ENCODE results near the gene ATR. TPM values are rescaled to one million over a fixed set of nuclear protein-coding genes. Genes with fewer than 3 reads are reported as not detected.
"Not testable (repeated sequence)": the region's sequence is repeated elsewhere in the genome, so short reads cannot be mapped to it uniquely, and the experiment has no call there.

Gene ATR
- total RNA-seq, 2 donors from 2014 or later = 18.2 to 18.8 TPM

DNA sequence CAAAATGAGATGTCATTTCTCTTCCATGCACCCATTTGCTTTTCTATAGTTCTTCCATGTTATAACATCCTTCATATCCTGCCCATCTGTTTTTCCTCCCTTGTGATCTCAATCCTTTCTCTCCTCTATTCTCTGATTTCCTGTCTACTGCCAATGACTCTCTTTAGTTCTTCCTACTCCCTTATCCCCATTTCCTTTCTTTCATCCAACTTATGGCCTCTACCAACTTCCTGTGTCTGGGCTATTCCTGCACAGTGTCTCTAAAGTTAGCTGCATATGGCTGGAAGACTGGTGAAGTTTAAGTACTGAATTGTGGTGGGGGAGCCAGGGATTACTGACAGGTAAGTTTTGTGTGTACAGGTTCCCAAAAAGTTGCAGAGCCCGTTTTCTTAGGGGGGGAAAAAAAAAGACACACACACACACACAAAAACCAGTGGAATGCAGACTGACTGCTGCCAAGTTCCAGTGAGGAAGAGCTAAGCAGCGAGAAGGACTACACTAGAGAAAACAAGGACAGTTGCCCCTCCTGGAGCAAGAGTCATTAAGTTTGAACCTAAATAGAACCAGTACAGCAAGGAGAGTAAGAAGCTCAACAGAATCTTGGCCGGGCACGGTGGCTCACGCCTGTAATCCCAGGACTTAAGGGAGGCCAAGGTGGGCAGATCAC lies 159.5 kb downstream of the ATR start:
- 88 to 89% methylated on average over 5 of the region's 5 CpGs for WGBS, 2 donors

GRCh38 chr3:142417302-142417701 lies 161.2 kb downstream of the ATR start:
- Histone ChIP-seq H3K4me3 (no peak overlapping the region), H3K27ac (no peak overlapping the region), H3K36me3 (replicated peaks in 1 of 2; ENCODE audit: insufficient read depth in 1 of 2, low read depth in 2 of 2) (peaks cover 0 to 8% of the 10 kb centered on the region in 2 donors), H3K4me1 (no peaks in the 10 kb centered on the region), H3K27me3 (no peaks in the 10 kb centered on the region), H3K9me3 (no peaks in the 10 kb centered on the region)
- DNase-seq (no peak), ATAC-seq (no peak)
- 53 to 64% methylated on average over 1 of the region's 1 CpG for WGBS, 2 donors
- intact Hi-C loops (cut with DNase I) = no loop called here
- no peak for TF ChIP-seq POLR2A (IDR thresholded peaks at IDR 0.05)
- TF ChIP-seq, protein P1, sequence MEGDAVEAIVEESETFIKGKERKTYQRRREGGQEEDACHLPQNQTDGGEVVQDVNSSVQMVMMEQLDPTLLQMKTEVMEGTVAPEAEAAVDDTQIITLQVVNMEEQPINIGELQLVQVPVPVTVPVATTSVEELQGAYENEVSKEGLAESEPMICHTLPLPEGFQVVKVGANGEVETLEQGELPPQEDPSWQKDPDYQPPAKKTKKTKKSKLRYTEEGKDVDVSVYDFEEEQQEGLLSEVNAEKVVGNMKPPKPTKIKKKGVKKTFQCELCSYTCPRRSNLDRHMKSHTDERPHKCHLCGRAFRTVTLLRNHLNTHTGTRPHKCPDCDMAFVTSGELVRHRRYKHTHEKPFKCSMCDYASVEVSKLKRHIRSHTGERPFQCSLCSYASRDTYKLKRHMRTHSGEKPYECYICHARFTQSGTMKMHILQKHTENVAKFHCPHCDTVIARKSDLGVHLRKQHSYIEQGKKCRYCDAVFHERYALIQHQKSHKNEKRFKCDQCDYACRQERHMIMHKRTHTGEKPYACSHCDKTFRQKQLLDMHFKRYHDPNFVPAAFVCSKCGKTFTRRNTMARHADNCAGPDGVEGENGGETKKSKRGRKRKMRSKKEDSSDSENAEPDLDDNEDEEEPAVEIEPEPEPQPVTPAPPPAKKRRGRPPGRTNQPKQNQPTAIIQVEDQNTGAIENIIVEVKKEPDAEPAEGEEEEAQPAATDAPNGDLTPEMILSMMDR (IDR thresholded peaks at IDR 0.05) = no peak

More for the DNA sequence above, 159.5 kb downstream of the ATR start:
- DNase-seq (no peak), ATAC-seq (no peak)
- Histone ChIP-seq H3K4me3 (no peak overlapping the region), H3K27ac (no peak overlapping the region), H3K36me3 (replicated peaks in 1 of 2; ENCODE audit: insufficient read depth in 1 of 2, low read depth in 2 of 2) (peaks cover 0 to 9% of the 10 kb centered on the region in 2 donors), H3K4me1 (no peaks in the 10 kb centered on the region), H3K9me3 (no peaks in the 10 kb centered on the region), H3K27me3 (no peaks in the 10 kb centered on the region)
- TF ChIP-seq POLR2A (IDR thresholded peaks at IDR 0.05) = no peak
- TF ChIP-seq, protein P1 (IDR thresholded peaks at IDR 0.05) = no peak
- intact Hi-C loops (cut with DNase I) = no loop called here

DNA sequence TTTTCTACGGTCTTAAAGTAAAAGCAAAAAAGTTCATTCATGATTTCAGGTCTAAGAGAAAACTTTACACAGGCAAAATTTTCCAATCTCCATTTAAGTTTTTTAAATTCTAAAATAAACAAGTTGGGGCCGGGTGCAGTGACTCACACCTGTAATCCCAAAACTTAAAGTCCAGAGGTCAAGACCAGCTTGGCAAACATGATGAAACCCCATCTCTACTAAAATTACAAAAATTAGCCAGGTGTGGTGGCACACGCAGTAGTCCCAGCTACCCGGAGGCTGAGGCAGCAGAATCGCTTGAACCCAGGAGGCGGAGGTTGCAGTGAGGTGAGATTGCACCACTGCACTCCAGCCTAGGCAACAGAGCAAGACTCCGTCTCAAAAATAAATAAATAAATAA lies 178.0 kb downstream of the ATR start:
- intact Hi-C loops (cut with DNase I); H3K4me1 ChIP-seq; ATAC-seq; H3K27ac ChIP-seq; H3K4me3 ChIP-seq; DNase-seq; H3K27me3 ChIP-seq; H3K9me3 ChIP-seq: not testable (repeated sequence)
- H3K36me3 ChIP-seq (replicated peaks in 1 of 2; ENCODE audit: insufficient read depth in 1 of 2, low read depth in 2 of 2) = peaks cover 6 to 16% of the 10 kb centered on the region in 2 donors
- 84 to 89% methylated on average over 7 of the region's 7 CpGs for WGBS, 2 donors

Small RNAs within 50 kb of the gene (small RNA-seq; reads per million reads assigned to genes)
- gene RNA5SP143 (not detected), gene RNU1-100P (not detected), gene RNU6-1294P (not detected)

Other genes starting within 250 kb of the ATR start
- 10 to 100 TPM; 20.5 to 37.2 TPM for gene XRN1, start 130.7 kb downstream of the ATR start, total RNA-seq
- 10 to 100 TPM in 1 of 2 donors, 1 to 10 TPM in 1; 6.3 to 21.8 TPM for gene PLS1, start 17.7 kb upstream of the ATR start, total RNA-seq
- 1 to 10 TPM; 6.9 to 7.5 TPM for gene TRPC1, start 145.3 kb upstream of the ATR start, total RNA-seq

Data from body of pancreas (tissue), 4 donors.